GM12878 (cell line): ENCODE data around the gene KRTAP5-7.

ENCODE experiments used
- BHLHE40 ChIP-seq, 2 experiments: fragments of 450-650 bp in 1 of 2; IDR thresholded peaks; 2 replicates each; pipeline ENCODE4 v1.6.1; 2011 to 2017; ENCODE audit warnings: low read depth in 2 of 2, borderline replicate concordance in 1 of 2, improper control_type of control experiment in 1 of 2, low read length in 1 of 2, mild to moderate bottlenecking in 1 of 2
- FOS ChIP-seq: IDR thresholded peaks from 3 replicates; pipeline ENCODE4 v1.6.1; 2011; ENCODE audit warnings: borderline replicate concordance; ENCODE audit not compliant: insufficient read length; ENCODE audit errors: extremely low read depth
- GABPA ChIP-seq: IDR thresholded peaks from 2 replicates; pipeline ENCODE4 v1.6.1; 2014; ENCODE audit warnings: antibody characterized with exemption, low read depth, mild to moderate bottlenecking, inconsistent platforms
- MTA2 ChIP-seq: fragments of 450-650 bp; IDR thresholded peaks from 2 replicates; pipeline ENCODE4 v1.6.1; 2016; ENCODE audit warnings: low read depth, mild to moderate bottlenecking, moderate library complexity
- RB1 ChIP-seq: fragments of 450-650 bp; formaldehyde crosslinking; IDR thresholded peaks from 2 replicates; pipeline ENCODE4 v1.6.1; 2017; ENCODE audit warnings: mild to moderate bottlenecking, borderline replicate concordance
- TAF1 ChIP-seq: IDR thresholded peaks from 2 replicates; pipeline ENCODE4 v1.6.1; 2011; ENCODE audit warnings: mild to moderate bottlenecking, low read depth, low read length, borderline replicate concordance
- YY1 ChIP-seq: IDR thresholded peaks from 2 replicates; pipeline ENCODE4 v1.6.1; 2011; ENCODE audit warnings: low read depth, mild to moderate bottlenecking, low read length
- TF ChIP-seq, protein P1 (sequence below): fragments of 450-650 bp; IDR thresholded peaks from 2 replicates; pipeline ENCODE4 v1.6.1; 2016; ENCODE audit warnings: mild to moderate bottlenecking
- TF ChIP-seq, protein P2 (sequence below): fragments of 450-650 bp; IDR thresholded peaks from 2 replicates; pipeline ENCODE4 v1.6.1; 2017; ENCODE audit warnings: antibody characterized with exemption, mild to moderate bottlenecking, moderate library complexity
- TF ChIP-seq, protein P3 (sequence below), 3 experiments: IDR thresholded peaks in 2 of 3; conservative IDR thresholded peaks in 1 of 3; 2 replicates each; pipeline ENCODE4 v1.5.1; 2011; ENCODE audit warnings: low read depth in 3 of 3, low read length in 3 of 3, mild to moderate bottlenecking in 3 of 3, control low read depth in 2 of 3, moderate library complexity in 2 of 3, inconsistent platforms in 1 of 3, mixed read lengths in 1 of 3; ENCODE audit not compliant: control insufficient read depth in 2 of 3, insufficient read depth in 1 of 3; ENCODE audit errors: extremely low read depth in 1 of 3
- TF ChIP-seq, protein P4 (sequence below): fragments of 450-650 bp; IDR thresholded peaks from 2 replicates; pipeline ENCODE4 v1.6.1; 2017; ENCODE audit warnings: mild to moderate bottlenecking, moderate library complexity

DNA sequence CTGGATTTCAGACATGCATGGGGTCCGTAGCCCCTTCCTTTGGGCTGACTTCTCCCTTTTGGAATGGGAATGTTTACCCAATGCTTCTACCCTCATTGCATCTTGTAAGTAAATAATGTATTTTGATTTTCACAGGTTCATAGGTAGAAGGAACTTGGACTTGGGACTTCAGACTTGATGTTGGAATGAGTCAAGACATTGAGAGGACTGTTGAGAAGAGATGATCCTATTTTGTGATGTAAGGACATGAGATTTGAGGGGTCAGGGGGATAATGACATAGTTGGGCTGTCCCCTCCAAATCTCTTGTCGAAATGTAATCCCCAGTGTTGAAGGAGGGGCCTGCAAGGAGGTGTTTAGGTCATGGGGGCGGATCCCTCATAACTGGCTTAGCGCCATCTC is 37.4 kb downstream of the KRTAP5-7 start:
- no peak for TF ChIP-seq FOS
- TF ChIP-seq, protein P1, sequence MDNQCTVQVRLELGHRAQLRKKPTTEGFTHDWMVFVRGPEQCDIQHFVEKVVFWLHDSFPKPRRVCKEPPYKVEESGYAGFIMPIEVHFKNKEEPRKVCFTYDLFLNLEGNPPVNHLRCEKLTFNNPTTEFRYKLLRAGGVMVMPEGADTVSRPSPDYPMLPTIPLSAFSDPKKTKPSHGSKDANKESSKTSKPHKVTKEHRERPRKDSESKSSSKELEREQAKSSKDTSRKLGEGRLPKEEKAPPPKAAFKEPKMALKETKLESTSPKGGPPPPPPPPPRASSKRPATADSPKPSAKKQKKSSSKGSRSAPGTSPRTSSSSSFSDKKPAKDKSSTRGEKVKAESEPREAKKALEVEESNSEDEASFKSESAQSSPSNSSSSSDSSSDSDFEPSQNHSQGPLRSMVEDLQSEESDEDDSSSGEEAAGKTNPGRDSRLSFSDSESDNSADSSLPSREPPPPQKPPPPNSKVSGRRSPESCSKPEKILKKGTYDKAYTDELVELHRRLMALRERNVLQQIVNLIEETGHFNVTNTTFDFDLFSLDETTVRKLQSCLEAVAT = no peak
- no peak for TF ChIP-seq YY1
- no peak for TF ChIP-seq BHLHE40 (IDR thresholded peaks at IDR 0.05; ENCODE audit: borderline replicate concordance in 1 of 2, low read depth in 2 of 2, low read length in 1 of 2)
- no peak for TF ChIP-seq TAF1
- no peak for TF ChIP-seq GABPA
- TF ChIP-seq, protein P2, sequence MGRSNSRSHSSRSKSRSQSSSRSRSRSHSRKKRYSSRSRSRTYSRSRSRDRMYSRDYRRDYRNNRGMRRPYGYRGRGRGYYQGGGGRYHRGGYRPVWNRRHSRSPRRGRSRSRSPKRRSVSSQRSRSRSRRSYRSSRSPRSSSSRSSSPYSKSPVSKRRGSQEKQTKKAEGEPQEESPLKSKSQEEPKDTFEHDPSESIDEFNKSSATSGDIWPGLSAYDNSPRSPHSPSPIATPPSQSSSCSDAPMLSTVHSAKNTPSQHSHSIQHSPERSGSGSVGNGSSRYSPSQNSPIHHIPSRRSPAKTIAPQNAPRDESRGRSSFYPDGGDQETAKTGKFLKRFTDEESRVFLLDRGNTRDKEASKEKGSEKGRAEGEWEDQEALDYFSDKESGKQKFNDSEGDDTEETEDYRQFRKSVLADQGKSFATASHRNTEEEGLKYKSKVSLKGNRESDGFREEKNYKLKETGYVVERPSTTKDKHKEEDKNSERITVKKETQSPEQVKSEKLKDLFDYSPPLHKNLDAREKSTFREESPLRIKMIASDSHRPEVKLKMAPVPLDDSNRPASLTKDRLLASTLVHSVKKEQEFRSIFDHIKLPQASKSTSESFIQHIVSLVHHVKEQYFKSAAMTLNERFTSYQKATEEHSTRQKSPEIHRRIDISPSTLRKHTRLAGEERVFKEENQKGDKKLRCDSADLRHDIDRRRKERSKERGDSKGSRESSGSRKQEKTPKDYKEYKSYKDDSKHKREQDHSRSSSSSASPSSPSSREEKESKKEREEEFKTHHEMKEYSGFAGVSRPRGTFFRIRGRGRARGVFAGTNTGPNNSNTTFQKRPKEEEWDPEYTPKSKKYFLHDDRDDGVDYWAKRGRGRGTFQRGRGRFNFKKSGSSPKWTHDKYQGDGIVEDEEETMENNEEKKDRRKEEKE = no peak
- TF ChIP-seq, protein P3, sequence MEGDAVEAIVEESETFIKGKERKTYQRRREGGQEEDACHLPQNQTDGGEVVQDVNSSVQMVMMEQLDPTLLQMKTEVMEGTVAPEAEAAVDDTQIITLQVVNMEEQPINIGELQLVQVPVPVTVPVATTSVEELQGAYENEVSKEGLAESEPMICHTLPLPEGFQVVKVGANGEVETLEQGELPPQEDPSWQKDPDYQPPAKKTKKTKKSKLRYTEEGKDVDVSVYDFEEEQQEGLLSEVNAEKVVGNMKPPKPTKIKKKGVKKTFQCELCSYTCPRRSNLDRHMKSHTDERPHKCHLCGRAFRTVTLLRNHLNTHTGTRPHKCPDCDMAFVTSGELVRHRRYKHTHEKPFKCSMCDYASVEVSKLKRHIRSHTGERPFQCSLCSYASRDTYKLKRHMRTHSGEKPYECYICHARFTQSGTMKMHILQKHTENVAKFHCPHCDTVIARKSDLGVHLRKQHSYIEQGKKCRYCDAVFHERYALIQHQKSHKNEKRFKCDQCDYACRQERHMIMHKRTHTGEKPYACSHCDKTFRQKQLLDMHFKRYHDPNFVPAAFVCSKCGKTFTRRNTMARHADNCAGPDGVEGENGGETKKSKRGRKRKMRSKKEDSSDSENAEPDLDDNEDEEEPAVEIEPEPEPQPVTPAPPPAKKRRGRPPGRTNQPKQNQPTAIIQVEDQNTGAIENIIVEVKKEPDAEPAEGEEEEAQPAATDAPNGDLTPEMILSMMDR (IDR thresholded peaks at IDR 0.05 in 2 of 3, conservative IDR thresholded peaks at IDR 0.05 in 1 of 3; ENCODE audit: control insufficient read depth in 2 of 3, extremely low read depth in 1 of 3, insufficient read depth in 1 of 3, low read depth in 3 of 3, low read length in 3 of 3) = no peak
- no peak for TF ChIP-seq RB1
- no peak for TF ChIP-seq MTA2
- TF ChIP-seq, protein P4, sequence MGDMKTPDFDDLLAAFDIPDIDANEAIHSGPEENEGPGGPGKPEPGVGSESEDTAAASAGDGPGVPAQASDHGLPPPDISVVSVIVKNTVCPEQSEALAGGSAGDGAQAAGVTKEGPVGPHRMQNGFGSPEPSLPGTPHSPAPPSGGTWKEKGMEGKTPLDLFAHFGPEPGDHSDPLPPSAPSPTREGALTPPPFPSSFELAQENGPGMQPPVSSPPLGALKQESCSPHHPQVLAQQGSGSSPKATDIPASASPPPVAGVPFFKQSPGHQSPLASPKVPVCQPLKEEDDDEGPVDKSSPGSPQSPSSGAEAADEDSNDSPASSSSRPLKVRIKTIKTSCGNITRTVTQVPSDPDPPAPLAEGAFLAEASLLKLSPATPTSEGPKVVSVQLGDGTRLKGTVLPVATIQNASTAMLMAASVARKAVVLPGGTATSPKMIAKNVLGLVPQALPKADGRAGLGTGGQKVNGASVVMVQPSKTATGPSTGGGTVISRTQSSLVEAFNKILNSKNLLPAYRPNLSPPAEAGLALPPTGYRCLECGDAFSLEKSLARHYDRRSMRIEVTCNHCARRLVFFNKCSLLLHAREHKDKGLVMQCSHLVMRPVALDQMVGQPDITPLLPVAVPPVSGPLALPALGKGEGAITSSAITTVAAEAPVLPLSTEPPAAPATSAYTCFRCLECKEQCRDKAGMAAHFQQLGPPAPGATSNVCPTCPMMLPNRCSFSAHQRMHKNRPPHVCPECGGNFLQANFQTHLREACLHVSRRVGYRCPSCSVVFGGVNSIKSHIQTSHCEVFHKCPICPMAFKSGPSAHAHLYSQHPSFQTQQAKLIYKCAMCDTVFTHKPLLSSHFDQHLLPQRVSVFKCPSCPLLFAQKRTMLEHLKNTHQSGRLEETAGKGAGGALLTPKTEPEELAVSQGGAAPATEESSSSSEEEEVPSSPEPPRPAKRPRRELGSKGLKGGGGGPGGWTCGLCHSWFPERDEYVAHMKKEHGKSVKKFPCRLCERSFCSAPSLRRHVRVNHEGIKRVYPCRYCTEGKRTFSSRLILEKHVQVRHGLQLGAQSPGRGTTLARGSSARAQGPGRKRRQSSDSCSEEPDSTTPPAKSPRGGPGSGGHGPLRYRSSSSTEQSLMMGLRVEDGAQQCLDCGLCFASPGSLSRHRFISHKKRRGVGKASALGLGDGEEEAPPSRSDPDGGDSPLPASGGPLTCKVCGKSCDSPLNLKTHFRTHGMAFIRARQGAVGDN = no peak
